ENCODE results near the gene FOXN1.

DNA sequence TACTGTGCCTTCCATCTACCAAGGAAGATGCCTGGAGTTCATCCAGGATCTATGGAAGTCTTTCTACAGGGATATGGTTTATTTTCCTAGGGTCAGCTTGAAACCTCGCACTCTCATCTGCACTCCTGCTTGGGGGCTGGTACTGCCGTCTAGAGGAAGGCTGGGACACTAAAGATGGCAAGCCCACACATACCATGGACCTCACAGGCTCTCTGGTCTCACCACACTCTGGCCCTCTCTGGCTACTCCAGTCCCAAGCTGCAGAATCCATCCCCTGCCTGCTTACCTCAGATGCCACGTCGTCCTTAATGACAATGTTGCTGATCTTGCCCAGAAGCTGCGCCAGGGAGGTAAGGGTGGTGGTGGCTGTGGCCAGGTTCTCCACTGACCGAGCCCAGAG is 48.4 kb downstream of the FOXN1 start:
- TF ChIP-seq EZH2 (IDR thresholded peaks at IDR 0.05) (no peak), POLR2AphosphoS5 (IDR thresholded peaks at IDR 0.05; ENCODE audit: borderline replicate concordance, low read depth, low read length) (no peak)

Measured in SK-N-MC (cell line).